ENCODE results near the gene SEC22B. TPM values are rescaled to one million over a fixed set of nuclear protein-coding genes. Genes with fewer than 3 reads are reported as not detected.
A peak's percentile ranks its signal among the peaks of the same experiment; 100 is the strongest.
"Not testable (repeated sequence)": the region's sequence is repeated elsewhere in the genome, so short reads cannot be mapped to it uniquely, and the experiment has no call there.

The SEC22B gene
- 4.9 and 5.1 TPM in 2 replicates for total RNA-seq (2014; rRNA removed; shearing (Covaris generic))

GRCh38 chr1:120176092-120176855 lies at the start of gene SEC22B:
TSS of gene SEC22B (minus strand) at chr1:120176520. CDS start at chr1:120176381, 139 bp downstream.
- in situ Hi-C loops (cut with HindIII; ENCODE audit: low sequenced_read_pairs) = no loop called here
- DNase-seq (ENCODE audit: low spot score) = peak; percentile 92

- peak; percentile 0 for DNase-seq (ENCODE audit: low spot score)
- in situ Hi-C loops (cut with HindIII; ENCODE audit: low sequenced_read_pairs) = not testable (repeated sequence)
Observed at GRCh38 chr1:120217933-120218332, 41.6 kb upstream of the SEC22B start.

DNA sequence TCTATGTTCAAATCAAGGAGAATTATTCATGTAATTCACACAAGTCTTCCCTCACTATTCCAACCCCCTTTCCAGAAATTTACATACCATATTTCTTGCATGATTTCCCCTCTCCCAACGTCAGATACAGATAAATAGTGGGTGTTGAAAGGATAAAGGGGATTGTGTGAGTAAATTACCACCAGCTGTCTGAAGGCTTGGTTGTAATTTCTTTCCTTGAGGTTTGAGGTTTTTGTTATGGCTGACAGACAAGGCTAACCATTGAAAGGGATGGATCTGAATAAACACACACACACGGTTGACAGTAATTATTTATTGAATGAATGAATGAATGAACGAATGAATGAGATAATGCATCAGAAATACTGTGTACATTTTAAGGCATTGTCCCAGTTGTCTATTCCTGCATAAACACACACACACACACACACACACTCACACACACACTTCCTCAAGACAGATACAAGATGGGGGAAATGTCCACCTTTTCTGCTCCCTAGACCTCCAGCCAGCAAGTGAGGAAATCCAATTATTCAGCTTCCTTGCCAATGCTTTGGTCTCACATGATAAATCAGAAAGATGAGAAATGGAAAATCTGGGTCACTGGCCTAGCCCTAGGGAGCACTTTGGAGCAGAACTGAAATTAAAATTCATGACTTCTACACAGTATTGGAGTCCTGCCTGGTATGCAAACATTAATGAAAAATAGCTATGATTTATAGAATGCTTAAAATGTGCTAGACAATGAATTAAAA lies 41.0 kb upstream of the SEC22B start:
- DNase-seq (ENCODE audit: low spot score); in situ Hi-C loops (cut with HindIII; ENCODE audit: low sequenced_read_pairs): not testable (repeated sequence)

DNA sequence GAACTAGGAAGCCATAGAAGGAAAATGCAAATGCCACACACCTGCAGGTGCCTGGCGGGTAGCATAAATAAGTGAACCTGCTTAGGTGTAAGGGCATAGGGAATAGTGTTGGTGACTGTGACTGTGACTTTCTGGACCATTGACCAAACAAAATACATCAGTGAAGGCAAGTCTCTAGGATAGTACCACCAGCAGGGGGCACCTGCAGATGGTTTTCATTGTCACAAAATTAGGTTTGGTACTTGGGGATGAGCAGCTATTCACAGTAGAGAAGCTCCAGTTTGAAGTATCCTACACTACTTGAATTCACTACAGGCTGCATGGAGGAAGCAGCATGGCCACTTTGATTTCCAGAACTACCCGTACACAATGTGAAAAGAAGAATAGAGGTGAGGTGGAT lies 37.3 kb upstream of the SEC22B start:
- DNase-seq (ENCODE audit: low spot score); in situ Hi-C loops (cut with HindIII; ENCODE audit: low sequenced_read_pairs): not testable (repeated sequence)

GRCh38 chr1:120210754-120211153 lies 34.4 kb upstream of the SEC22B start:
- DNase-seq (ENCODE audit: low spot score); in situ Hi-C loops (cut with HindIII; ENCODE audit: low sequenced_read_pairs): not testable (repeated sequence)

DNA sequence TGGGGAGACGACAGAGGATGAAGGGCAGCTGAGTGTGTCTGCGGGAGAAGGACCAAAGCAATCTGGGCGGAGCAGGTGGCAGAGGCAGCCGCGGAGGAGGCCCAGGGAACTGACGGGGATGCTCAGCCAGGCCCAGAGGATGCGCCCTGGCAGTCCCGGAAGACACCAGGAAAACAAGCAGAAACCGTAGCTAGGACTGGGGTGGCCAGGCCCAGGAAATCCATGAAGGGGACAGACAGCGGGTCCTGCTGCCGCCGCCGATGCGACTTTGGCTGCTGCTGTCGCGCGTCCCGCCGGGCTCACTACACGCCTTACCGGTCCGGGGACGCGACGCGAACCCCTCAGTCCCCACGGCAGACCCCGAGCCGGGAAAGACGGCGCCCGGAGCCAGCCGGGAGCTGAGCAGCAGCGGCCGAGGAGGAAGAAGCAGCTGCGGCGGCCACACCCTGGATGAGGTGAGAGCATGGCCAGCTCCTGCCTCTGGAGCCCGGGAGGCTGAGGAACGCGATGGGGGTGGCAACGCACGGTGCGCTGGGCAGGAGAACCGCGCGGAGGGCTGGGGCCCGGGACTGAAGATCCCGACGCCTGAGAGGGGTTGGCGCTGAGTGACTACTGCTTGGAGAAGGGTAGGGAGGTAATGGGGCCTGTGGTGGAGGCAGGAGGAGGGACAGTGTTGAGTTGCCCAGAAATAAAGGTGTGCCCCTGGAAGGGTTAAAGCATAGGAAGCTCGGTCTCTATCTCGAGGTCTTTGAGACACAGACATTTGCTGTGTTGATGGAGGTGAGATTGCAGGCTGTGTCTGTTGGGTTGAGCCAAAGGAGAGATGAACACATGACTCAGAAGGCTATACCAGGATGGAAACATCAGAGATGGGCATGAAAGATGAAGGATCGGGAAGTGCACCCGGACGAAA lies 20.8 kb upstream of the SEC22B start:
- DNase-seq (ENCODE audit: low spot score) = peak; percentile 70
- in situ Hi-C loops (cut with HindIII; ENCODE audit: low sequenced_read_pairs) = not testable (repeated sequence)

GRCh38 chr1:120188626-120189025 lies 12.3 kb upstream of the SEC22B start:
- in situ Hi-C loops (cut with HindIII; ENCODE audit: low sequenced_read_pairs); DNase-seq (ENCODE audit: low spot score): not testable (repeated sequence)

- DNase-seq (ENCODE audit: low spot score); in situ Hi-C loops (cut with HindIII; ENCODE audit: low sequenced_read_pairs): not testable (repeated sequence)
Observed at GRCh38 chr1:120182176-120182707, 5.9 kb upstream of the SEC22B start.

GRCh38 chr1:120179811-120180690 lies 3.7 kb upstream of the SEC22B start:
- DNase-seq (ENCODE audit: low spot score) = peak; percentile 41
- in situ Hi-C loops (cut with HindIII; ENCODE audit: low sequenced_read_pairs) = not testable (repeated sequence)

GRCh38 chr1:120178799-120179756 lies 2.8 kb upstream of the SEC22B start:
- DNase-seq (ENCODE audit: low spot score) = peak; percentile 37
- in situ Hi-C loops (cut with HindIII; ENCODE audit: low sequenced_read_pairs) = no loop called here

DNA sequence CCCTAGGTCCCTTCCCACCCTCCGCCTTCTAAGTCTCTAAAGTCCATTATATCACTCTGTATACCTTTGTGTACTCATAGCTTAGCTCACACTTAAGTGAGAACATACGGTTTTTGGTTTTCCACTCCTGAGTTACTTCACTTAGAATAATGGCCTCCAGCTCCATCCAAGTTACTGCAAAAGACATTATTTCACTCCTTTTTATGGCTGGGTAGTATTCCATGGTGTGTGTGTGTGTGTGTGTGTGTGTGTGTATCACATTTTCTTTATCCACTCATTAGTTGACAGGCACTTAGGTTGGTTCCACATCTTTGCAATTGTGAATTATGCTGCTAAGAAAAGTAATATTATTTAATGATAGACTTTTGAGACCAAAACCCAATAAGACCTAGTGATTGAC lies 1.7 kb upstream of the SEC22B start:
- DNase-seq (ENCODE audit: low spot score); in situ Hi-C loops (cut with HindIII; ENCODE audit: low sequenced_read_pairs): not testable (repeated sequence)

DNA sequence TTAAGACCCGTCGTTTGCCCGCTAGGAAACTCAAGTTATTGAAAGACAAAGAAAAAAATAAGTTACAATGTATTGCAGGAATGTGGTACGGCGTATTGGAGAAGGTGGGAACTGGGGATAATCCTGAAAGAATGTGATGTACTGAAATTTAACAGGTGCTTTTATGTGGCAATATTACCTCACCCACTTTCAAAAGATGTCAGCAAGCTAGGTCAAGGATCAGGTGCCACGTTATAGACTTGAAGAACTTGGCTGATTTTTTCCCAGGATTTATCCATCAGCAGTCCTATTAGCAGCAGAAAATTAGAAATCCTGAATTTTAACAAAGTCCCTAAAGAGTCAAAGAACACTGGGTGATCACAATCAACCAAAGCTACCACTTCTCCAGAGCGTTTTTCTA lies 632 bp downstream of the SEC22B start:
- in situ Hi-C loops (cut with HindIII; ENCODE audit: low sequenced_read_pairs); DNase-seq (ENCODE audit: low spot score): not testable (repeated sequence)

DNA sequence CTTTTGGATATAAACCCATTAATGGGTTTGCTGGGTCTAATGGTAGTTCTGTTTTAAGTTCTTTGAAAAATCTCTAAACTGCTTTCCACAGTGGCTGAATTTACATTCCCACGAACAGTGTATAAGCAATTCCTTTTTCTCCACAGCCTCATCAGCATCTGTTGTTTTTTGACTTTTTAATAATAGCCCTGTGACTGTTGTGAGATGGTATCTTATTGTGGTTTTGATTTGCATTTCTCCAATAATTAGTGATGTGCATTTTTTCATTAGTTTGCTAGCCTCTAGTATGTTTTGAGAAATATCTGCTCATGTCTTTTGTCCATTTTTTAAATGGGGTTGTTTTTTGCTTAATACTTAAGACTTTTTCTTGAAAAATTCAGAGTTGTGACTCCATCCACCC lies 11.6 kb downstream of the SEC22B start:
- in situ Hi-C loops (cut with HindIII; ENCODE audit: low sequenced_read_pairs); DNase-seq (ENCODE audit: low spot score): not testable (repeated sequence)

- in situ Hi-C loops (cut with HindIII; ENCODE audit: low sequenced_read_pairs); DNase-seq (ENCODE audit: low spot score): not testable (repeated sequence)
Observed at GRCh38 chr1:120162015-120162414, 14.3 kb downstream of the SEC22B start.

GRCh38 chr1:120158495-120158894 lies 17.8 kb downstream of the SEC22B start:
- in situ Hi-C loops (cut with HindIII; ENCODE audit: low sequenced_read_pairs); DNase-seq (ENCODE audit: low spot score): not testable (repeated sequence)

- DNase-seq (ENCODE audit: low spot score); in situ Hi-C loops (cut with HindIII; ENCODE audit: low sequenced_read_pairs): not testable (repeated sequence)
Observed at GRCh38 chr1:120158086-120158485, 18.2 kb downstream of the SEC22B start.

Measured in G401 (cell line).